Middle frontal gyrus (tissue), 1 donor: Measurements from ENCODE around the gene RBFOX2.

Source experiments
- DNase-seq: peaks from one replicate; pipeline ENCODE4 v3.0.0-alpha.2; 2015; ENCODE audit warnings: low spot score; ENCODE audit errors: extremely low spot score

Gene RBFOX2

DNA sequence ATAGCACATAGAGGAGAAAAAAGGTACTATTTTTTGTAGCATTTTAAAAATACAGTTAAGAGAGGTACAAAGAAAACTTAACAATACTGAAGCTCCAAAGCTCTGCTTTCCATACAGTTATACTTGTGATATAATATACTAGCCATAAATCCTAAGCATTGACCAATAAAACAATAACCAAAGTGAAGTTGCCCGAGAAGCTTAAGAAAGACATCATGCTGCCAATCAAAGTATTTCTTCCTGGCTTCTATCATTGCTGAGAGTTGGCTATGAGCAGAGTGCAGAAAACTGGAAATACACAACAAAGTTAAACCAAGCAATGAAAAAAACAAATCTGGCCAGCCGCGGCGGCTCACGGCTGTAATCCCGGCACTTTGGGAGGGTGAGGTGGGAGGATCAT lies 84.2 kb downstream of the RBFOX2 start:
- DNase-seq, result no peak

- no peak for DNase-seq
Measured at GRCh38 chr22:35940166-35940565, 88.5 kb downstream of the RBFOX2 start.

DNA sequence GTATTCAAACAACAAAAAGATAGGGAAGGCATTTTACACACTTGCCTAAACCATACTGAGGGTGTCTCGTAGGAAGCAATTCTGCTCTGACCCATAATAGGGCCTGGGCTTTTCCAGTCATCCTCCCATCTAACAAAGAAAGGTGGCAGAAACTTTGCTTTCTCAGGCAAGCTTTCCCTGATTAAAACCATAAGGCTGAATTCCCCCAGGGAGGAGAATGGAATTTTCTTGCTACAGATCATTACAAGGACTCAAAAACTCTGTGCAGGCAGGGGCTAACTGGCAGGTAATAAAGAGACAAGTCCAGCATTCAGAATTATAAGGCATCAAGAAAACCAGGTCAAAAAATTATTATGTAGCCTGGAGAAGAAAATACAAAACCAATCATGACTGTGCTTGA lies 90.4 kb downstream of the RBFOX2 start:
- DNase-seq, result no peak

- DNase-seq, result no peak
Measured at GRCh38 chr22:35930933-35931332, 97.7 kb downstream of the RBFOX2 start.

GRCh38 chr22:35928285-35928798 lies 100.3 kb downstream of the RBFOX2 start:
- DNase-seq, result no peak

GRCh38 chr22:35923026-35923425 lies 105.6 kb downstream of the RBFOX2 start:
- DNase-seq, result no peak

DNA sequence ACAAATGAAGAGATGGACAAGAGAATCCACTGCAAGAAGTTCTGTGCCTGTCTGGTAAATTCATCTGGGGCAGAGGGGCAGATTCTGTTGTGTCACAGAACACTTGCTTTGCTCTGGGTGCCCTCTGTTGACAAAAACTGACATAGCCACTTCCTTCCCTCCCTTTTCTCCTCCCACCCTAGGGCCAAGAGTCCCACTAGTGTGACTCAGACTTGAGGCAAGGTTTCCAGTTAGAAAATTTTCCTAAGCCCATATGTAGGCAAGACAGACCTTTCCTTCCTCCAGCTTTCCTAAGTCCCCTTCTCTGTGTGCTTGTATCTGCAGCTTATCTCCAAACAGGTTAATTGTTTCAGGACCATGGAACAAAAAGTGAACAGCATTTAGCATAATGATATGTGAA lies 106.8 kb downstream of the RBFOX2 start:
- DNase-seq, result no peak

DNA sequence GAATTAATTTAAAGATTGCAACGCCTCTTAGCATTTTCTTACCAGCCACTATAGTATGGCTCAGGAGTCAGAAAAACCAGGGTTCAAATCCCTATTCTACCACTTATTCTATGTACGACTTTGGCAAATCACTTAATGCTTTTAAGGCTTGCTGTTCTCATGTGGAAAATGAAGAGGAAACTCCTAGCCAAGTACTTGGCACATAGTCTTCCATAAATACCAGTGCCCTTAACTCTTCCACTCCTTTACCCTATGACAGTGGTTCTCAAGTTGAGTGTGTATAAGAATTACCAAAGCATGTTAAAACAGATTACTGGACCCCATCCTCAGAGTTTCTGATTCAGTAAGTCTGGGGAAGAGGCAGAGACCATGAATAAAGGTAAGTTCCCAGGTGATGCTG lies 107.6 kb downstream of the RBFOX2 start:
- no peak for DNase-seq

DNA sequence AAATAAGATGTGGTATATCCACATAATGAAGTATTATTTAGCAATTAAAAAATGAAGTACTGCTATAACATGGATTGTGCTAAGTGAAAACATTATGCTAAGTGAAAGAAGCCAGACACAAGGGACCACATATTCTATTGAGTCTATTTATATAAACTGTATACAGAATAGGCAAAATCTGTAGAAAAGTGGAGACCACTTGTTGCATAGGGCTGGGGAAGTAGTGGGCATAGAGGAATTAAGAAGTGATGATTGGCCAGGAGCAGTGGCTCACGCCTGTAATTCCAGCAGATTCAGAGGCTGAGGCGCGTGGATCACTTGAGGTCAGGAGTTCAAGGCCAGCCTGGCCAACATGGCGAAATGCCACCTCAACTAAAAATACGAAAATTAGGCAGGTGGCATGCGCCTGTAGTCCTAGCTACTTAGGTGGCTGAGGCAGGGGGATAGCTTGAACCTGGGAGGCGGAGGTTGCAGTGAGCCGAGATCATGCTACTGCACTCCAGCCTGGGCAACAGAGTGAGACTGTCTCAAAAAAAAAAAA lies 109.6 kb downstream of the RBFOX2 start:
- DNase-seq, result no peak

DNA sequence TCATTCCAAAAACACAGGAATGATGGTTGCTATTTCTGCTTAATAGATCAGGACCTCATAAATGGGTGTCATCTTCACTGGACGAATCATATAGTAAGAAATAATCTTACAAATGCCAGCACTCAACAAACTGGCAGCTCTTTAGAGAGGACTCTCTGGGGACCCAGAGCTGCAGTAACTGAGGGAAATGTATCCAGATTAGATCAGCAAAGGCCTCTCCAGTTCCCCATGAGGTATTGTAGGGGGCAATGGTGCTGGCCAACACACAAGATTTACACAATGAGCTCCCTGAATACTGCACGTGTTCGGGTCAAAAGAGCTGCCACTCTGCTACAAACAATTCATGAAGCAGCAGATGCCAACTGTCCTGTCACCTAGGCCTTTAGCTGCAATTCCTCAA lies 110.2 kb downstream of the RBFOX2 start:
- no peak for DNase-seq

GRCh38 chr22:35917651-35918050 lies 111.0 kb downstream of the RBFOX2 start:
- no peak for DNase-seq

DNA sequence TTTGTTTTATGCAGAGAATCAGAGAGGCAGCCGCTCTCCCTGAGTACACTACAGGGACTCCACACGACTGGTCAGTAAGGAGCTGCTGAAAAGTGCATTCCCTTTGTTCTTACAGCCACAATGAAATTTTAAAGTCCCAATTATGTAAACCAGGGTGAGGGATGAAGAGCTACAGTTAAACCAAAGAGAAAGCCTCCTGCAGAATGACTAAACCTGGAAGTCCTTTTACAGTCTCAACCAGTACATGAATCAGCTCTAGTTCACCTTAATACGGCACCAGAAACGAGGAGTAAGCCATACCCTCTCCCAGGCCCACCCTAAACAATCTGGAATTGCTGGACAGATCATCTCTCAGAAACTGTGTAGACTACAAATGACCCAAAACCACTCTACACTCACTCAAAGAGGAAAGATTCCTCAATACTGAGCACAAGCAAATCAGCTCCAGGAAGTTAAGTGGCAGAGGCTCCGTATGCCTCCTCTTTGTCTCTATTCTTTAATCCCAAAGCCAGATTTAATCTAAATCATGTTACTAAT lies 113.1 kb downstream of the RBFOX2 start:
- no peak for DNase-seq

DNA sequence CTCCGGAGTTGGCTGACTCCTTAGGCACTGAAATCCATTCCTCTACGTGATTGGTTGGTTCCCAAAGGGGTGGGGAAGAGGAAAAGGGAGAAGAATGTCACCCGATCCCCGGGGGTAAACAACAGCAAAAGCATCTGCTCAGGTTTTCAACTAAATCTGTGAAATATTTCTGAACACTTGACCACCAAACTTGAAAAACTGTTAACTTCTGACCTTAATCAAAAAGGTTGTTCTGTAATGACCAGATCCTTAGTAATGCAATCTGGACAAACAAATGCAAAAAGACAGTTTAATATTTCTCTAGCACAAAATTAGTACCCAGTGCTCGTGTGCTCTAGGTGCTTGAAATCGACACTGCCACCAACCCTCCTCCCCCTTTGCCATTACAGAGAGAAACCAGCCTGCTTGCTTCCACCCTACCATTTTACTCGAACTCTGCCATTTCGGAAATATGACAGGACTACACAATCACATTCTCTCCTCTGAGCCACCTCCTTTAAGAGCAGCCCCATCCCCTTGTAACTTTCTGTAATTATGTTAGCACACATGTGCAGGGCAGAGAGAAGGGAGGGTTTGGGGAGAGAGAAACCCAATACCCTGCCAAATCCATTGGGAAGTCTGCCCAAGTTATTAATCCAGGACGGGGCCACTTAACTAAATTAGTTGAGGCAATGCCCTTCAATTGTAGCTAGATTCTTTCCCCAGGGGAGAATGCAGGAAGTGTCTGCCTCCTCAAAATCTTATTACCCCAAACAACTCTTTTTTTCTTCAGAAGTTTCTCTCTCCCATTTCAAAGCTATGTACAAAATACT lies 113.8 kb downstream of the RBFOX2 start:
- peak; percentile 87 for DNase-seq

- DNase-seq, result no peak
Measured at GRCh38 chr22:35914357-35914664, 114.3 kb downstream of the RBFOX2 start.

- no peak for DNase-seq
Measured at GRCh38 chr22:35913925-35914324, 114.7 kb downstream of the RBFOX2 start.

DNA sequence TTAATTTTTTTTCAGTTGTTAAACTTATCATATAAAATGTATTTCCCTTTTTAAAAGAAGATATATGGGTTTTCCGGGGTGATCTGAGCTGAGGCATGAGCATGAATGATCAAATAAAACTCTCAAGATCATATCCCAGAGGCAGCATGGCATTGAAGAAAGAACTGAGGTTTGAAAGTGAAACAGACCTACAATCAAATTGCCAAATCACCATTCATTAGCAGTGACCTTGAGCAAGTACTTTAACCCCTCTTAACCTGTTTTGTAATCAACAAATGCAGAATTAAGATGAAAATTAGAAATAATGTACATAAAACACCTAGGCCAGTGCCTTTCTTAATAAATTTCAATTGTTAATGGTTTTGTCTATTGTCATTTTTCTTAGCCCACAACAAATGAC lies 116.0 kb downstream of the RBFOX2 start:
- no peak for DNase-seq

DNA sequence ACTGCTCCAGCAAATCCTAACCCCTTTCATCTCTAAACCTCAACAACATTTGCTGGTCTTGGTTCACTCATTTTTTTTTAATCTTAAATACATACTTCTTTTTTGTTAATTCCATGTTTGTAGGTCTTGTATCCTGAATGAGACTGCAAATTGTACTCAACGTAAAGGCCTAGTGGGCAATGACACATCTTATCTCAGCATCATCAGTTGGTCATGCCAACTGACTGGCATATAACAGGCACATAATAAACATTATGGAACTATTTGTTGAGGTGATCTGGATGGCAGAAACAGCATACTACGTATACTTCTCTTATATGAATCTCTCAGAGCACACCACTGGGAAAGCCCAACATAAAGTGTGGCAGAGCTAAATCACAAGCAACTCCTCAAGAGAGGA lies 116.7 kb downstream of the RBFOX2 start:
- DNase-seq, result no peak

DNA sequence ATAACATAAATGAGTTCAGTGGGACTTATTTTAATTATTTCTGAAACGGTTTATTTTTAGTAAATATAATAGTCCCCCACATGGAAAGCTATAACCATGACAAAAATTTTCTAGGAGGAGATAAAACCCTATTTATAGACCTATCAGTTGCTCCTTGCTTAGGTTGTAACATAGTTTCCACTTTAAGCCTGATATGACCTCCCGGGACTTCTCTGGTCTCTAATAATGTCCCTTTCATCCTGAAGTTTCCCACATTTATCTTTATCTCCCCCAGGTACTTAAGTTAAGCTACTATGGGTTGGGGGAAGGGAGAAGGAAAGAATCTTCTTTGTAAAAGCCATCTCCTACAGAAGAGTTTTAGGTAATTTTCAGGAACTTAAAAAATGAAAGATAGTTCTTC lies 117.7 kb downstream of the RBFOX2 start:
- DNase-seq, result no peak

DNA sequence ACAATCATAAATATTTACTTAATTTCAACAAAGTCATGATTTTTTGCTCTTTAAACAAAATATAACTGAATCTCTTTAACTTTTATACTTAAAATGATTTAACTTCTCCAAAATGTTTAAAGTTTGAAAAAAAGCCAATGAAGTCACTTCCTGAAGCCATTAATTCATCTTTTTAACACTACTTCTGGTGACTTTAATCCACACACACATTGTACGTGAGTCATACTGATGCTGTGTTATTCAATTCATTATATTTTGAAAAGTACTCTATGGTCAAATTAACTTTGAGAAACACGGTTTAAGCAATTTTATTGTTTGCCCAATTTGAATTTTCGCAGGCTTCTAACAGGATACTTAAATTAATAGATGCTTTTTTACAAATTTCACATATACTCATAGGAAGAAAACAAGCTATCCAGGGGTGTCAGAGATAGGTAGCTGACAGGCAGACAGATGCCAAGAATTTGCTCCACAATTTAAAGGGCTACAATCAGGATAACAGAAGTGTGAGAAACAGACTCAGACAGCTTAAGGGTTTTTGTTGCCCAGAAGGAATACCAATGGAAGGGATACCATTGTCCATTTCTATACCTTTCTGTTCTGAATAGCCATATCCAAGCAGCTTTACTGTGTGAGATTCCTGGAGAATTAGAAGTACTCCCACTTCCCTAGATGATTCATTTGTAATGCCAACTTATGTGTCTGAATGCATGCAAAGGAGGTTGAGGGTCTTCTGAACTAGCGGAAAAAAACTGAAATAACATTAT lies 118.4 kb downstream of the RBFOX2 start:
- no peak for DNase-seq

DNA sequence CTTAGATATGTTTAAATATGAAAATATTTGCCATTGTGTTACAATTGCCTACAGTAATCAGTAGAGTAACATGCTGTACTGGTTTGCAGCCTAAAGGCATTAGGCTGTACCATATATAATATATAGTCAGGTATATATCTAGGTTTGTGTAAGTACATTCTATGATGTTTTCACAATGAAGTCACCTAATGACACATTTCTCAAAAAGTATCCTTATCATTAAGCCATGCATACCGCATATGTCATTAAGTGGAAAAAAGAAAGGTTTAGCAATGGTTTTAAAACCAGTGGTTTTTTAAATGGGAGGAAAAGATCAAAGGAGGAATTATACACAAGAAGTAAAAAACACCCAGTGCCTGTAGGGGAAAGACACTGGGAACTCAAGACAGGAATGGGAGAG lies 122.7 kb downstream of the RBFOX2 start:
- no peak for DNase-seq

DNA sequence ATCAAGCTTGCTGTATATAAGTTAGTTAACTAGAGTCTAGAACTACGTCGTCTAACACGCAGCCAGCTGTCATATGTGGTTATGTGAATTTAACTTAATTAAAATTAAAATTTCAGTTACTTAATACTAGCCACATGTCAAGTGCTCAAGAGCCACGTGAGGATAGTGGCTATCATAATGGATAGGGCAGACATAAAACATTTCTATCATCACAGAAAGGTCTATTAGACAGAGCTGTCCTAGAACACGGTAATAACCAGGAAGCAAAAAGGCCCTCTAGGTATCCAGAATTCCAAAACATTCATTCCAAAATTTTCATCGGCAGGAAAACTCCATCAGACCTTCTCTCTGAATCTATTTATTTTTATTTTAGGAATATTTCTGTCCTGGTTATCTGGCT lies 123.9 kb downstream of the RBFOX2 start:
- DNase-seq, result no peak

DNA sequence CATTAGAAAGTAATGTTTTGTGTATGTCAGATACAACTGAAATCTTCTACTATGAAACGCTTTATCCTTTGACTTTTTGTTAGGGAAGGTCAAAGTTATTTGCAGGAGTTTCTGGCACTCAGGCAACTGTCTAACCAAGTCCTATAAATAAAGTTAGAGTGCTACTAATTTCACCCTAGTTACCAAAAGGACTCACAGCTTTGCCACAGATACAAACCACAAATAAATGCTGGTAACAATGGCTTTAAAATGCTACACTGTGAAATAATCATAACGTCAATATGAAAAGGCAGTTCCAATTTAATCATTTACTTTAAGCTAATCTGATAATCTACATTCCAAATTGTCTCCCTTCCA lies 124.3 kb downstream of the RBFOX2 start:
- no peak for DNase-seq
